ENCODE results near the gene TIMP3.

TIMP3 gene

GRCh38 chr22:32803020-32803737, 1.7 kb downstream of the TIMP3 start:
- in situ Hi-C loops (cut with HindIII; ENCODE audit: low pct_ligation_motif_present, low pct_unique_long_range_greater_than_20kb, low sequenced_read_pairs) = no loop called here
- no peak for DNase-seq

GRCh38 chr22:32803738-32804435, 2.4 kb downstream of the TIMP3 start:
- in situ Hi-C loops (cut with HindIII; ENCODE audit: low pct_ligation_motif_present, low pct_unique_long_range_greater_than_20kb, low sequenced_read_pairs) = no loop called here
- no peak for DNase-seq

- in situ Hi-C loops (cut with HindIII; ENCODE audit: low pct_ligation_motif_present, low pct_unique_long_range_greater_than_20kb, low sequenced_read_pairs) = no loop called here
- DNase-seq = no peak
These were observed 3.2 kb downstream of the TIMP3 start for GRCh38 chr22:32804531-32805360.

GRCh38 chr22:32805361-32805881, 3.9 kb downstream of the TIMP3 start:
- in situ Hi-C loops (cut with HindIII; ENCODE audit: low pct_ligation_motif_present, low pct_unique_long_range_greater_than_20kb, low sequenced_read_pairs) = no loop called here
- DNase-seq = no peak

- in situ Hi-C loops (cut with HindIII; ENCODE audit: low pct_ligation_motif_present, low pct_unique_long_range_greater_than_20kb, low sequenced_read_pairs) = no loop called here
- no peak for DNase-seq
These were observed 4.8 kb downstream of the TIMP3 start for GRCh38 chr22:32806296-32806695.

GRCh38 chr22:32808038-32808445, 6.5 kb downstream of the TIMP3 start:
- in situ Hi-C loops (cut with HindIII; ENCODE audit: low pct_ligation_motif_present, low pct_unique_long_range_greater_than_20kb, low sequenced_read_pairs) = no loop called here
- no peak for DNase-seq

- in situ Hi-C loops (cut with HindIII; ENCODE audit: low pct_ligation_motif_present, low pct_unique_long_range_greater_than_20kb, low sequenced_read_pairs) = no loop called here
- no peak for DNase-seq
These were observed 8.5 kb downstream of the TIMP3 start for GRCh38 chr22:32809786-32810554.

- in situ Hi-C loops (cut with HindIII; ENCODE audit: low pct_ligation_motif_present, low pct_unique_long_range_greater_than_20kb, low sequenced_read_pairs) = no loop called here
- DNase-seq = no peak
These were observed 9.1 kb downstream of the TIMP3 start for GRCh38 chr22:32810555-32811133.

- in situ Hi-C loops (cut with HindIII; ENCODE audit: low pct_ligation_motif_present, low pct_unique_long_range_greater_than_20kb, low sequenced_read_pairs) = no loop called here
- no peak for DNase-seq
These were observed 10.5 kb downstream of the TIMP3 start for GRCh38 chr22:32811788-32812545.

GRCh38 chr22:32814285-32814860, 12.9 kb downstream of the TIMP3 start:
- no peak for DNase-seq
- in situ Hi-C loops (cut with HindIII; ENCODE audit: low pct_ligation_motif_present, low pct_unique_long_range_greater_than_20kb, low sequenced_read_pairs) = no loop called here

- in situ Hi-C loops (cut with HindIII; ENCODE audit: low pct_ligation_motif_present, low pct_unique_long_range_greater_than_20kb, low sequenced_read_pairs) = no loop called here
These were observed 13.6 kb downstream of the TIMP3 start for GRCh38 chr22:32815059-32815458.

GRCh38 chr22:32815943-32816342, 14.4 kb downstream of the TIMP3 start:
- no peak for DNase-seq
- in situ Hi-C loops (cut with HindIII; ENCODE audit: low pct_ligation_motif_present, low pct_unique_long_range_greater_than_20kb, low sequenced_read_pairs) = no loop called here

More at GRCh38 chr22:32815059-32815458, 13.6 kb downstream of the TIMP3 start:
- DNase-seq = no peak

- in situ Hi-C loops (cut with HindIII; ENCODE audit: low pct_ligation_motif_present, low pct_unique_long_range_greater_than_20kb, low sequenced_read_pairs) = no loop called here
- DNase-seq = no peak
These were observed 15.7 kb downstream of the TIMP3 start for GRCh38 chr22:32817137-32817730.

- in situ Hi-C loops (cut with HindIII; ENCODE audit: low pct_ligation_motif_present, low pct_unique_long_range_greater_than_20kb, low sequenced_read_pairs) = no loop called here
- DNase-seq = no peak
These were observed 17.1 kb downstream of the TIMP3 start for GRCh38 chr22:32818446-32819115.

GRCh38 chr22:32819120-32819519, 17.6 kb downstream of the TIMP3 start:
- in situ Hi-C loops (cut with HindIII; ENCODE audit: low pct_ligation_motif_present, low pct_unique_long_range_greater_than_20kb, low sequenced_read_pairs) = no loop called here
- no peak for DNase-seq

Measured in ACHN (cell line).